GM10266 (cell line): ENCODE measurements around the gene PABPC1L2A.

Experiments
- DNase-seq: peaks from one replicate; pipeline ENCODE4 v3.0.0; 2012; ENCODE audit errors: extremely low spot score
- CTCF ChIP-seq: IDR thresholded peaks from 2 replicates; pipeline ENCODE4 v1.5.1; 2012; ENCODE audit warnings: mild to moderate bottlenecking, low read depth; ENCODE audit not compliant: control insufficient read depth, insufficient read depth; ENCODE audit errors: missing control alignments

The PABPC1L2A gene

DNA sequence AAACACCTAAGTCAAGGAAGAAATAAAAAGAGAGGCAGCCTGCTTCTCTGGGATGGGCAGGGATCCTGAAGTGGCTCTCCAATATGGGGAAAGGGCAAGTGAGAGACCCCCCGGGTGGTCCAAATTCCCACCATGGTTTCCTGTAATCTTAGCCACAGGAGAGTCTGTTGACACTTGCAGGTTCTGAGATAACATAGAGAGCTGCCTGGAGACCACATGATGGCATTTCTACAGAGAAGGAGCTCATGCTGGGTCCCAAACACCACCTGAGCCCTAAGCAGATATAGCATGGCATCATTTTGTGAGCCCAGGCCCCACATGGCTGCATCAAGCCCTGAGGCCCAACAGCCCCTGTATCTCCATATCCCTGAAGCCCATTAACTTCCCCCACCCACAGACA is 50.4 kb downstream of the PABPC1L2A start:
- TF ChIP-seq CTCF = no peak
- no peak for DNase-seq
